Measurements from ENCODE around the gene ITPK1.

The ITPK1 gene

GRCh38 chr14:93156693-93157369 is 41.1 kb upstream of the ITPK1 start (continued):
- TF ChIP-seq CSRNP3 (CRISPR knock-in tag; IDR thresholded peaks at IDR 0.05), result no peak
- no peak for TF ChIP-seq CSDC2 (CRISPR knock-in tag; IDR thresholded peaks at IDR 0.05)

DNA sequence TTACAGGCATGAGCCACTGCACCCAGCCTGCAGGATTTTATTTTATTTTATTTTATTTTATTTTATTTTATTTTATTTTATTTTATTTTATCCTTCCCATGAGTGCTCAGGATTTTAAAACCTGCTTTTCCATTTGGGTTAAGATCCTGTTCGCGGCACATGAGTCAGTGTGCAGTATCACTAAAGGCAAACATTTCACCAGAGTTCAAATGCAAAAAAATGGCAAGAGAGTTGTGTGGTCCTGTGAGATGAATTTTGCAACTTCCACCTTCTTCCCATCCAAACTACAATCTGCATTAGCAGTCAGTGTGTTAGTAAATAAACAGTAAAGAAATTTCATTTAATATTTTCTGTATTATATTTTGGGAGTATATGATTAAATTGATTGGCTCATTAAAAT is 39.9 kb upstream of the ITPK1 start:
- TF ChIP-seq RARB (CRISPR knock-in tag; IDR thresholded peaks at IDR 0.05), result no peak
- TF ChIP-seq TSHZ2 (CRISPR knock-in tag; IDR thresholded peaks at IDR 0.05), result no peak
- TF ChIP-seq SNAI2 (CRISPR knock-in tag; IDR thresholded peaks at IDR 0.05), result no peak
- TF ChIP-seq ZC3H10 (CRISPR knock-in tag; IDR thresholded peaks at IDR 0.05), result no peak
- no peak for TF ChIP-seq TOX (CRISPR knock-in tag; IDR thresholded peaks at IDR 0.05; ENCODE audit: borderline replicate concordance)
- no peak for TF ChIP-seq ESRRG (CRISPR knock-in tag; IDR thresholded peaks at IDR 0.05)
- TF ChIP-seq, protein P1, sequence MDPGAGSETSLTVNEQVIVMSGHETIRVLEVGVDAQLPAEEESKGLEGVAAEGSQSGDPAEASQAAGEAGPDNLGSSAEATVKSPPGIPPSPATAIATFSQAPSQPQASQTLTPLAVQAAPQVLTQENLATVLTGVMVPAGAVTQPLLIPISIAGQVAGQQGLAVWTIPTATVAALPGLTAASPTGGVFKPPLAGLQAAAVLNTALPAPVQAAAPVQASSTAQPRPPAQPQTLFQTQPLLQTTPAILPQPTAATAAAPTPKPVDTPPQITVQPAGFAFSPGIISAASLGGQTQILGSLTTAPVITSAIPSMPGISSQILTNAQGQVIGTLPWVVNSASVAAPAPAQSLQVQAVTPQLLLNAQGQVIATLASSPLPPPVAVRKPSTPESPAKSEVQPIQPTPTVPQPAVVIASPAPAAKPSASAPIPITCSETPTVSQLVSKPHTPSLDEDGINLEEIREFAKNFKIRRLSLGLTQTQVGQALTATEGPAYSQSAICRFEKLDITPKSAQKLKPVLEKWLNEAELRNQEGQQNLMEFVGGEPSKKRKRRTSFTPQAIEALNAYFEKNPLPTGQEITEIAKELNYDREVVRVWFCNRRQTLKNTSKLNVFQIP (CRISPR knock-in tag; IDR thresholded peaks at IDR 0.05; ENCODE audit: borderline replicate concordance, low read depth), result no peak
- ATAC-seq, result no peak

GRCh38 chr14:93153121-93153520 is 37.4 kb upstream of the ITPK1 start:
- ATAC-seq, result no peak
- no peak for TF ChIP-seq CSDC2 (CRISPR knock-in tag; IDR thresholded peaks at IDR 0.05)
- no peak for TF ChIP-seq PATZ1 (CRISPR knock-in tag; IDR thresholded peaks at IDR 0.05; ENCODE audit: borderline replicate concordance)

DNA sequence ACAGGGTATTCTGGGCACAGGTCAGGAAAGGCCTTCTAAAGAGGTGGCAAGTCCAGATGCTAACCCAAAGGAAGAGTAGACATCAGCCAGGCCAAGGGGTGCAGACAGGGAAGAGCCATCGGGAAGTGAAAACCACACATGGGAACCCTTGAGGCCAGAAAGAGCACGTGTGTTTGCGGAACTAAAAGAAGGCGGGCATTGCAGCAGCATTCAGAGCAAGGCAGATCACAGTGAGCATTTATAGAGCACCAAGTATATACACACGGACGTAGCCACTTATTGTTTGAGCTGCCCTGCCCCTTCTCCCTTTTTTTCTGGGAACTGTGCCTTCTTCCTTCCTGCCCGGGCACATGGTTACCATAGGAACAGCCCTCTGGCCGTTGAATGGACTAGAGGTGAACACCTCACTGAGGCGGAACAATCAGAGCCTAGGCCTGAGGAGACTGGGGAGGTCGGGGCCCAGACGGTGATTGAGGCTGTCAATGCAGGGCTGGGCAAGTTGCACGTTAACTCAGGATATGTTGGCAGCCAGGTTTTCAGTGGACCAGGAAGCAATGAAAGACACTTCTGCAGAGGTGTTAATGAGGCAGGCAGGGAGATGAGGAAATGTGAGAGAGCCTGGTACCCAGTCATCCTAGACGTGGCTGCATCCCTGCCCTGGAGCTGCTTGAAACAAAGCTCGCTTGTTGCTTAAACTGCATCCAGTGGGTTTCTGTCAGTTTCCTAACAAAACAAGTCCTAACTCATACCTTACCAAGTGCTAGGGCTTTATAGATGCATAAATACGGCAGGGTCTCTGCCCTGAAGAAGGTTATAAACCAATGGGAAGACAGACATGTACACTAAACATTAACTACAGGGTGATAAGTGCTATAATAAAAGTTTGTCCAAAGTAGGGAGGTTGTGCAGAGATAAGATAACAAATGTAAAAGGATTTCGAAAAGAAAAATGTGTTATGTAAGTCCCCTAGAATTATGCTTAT is 34.8 kb upstream of the ITPK1 start:
- no peak for ATAC-seq
- TF ChIP-seq TOX (CRISPR knock-in tag; IDR thresholded peaks at IDR 0.05; ENCODE audit: borderline replicate concordance) (no peak), GLIS3 (CRISPR knock-in tag; IDR thresholded peaks at IDR 0.05) (no peak), CSDC2 (CRISPR knock-in tag; IDR thresholded peaks at IDR 0.05) (no peak), OSR1 (CRISPR knock-in tag; IDR thresholded peaks at IDR 0.05) (no peak), CSRNP3 (CRISPR knock-in tag; IDR thresholded peaks at IDR 0.05) (no peak), RARB (CRISPR knock-in tag; IDR thresholded peaks at IDR 0.05) (no peak), TSHZ2 (CRISPR knock-in tag; IDR thresholded peaks at IDR 0.05) (no peak), ZNF565 (CRISPR knock-in tag; conservative IDR thresholded peaks at IDR 0.05; ENCODE audit: low read depth) (no peak), ESRRG (CRISPR knock-in tag; IDR thresholded peaks at IDR 0.05) (no peak), CREB5 (CRISPR knock-in tag; IDR thresholded peaks at IDR 0.05; ENCODE audit: low read depth) (no peak), ZFP30 (CRISPR knock-in tag; IDR thresholded peaks at IDR 0.05) (no peak)
- TF ChIP-seq, protein P1 (CRISPR knock-in tag; IDR thresholded peaks at IDR 0.05; ENCODE audit: borderline replicate concordance, low read depth), result no peak
